Measurements from ENCODE around the gene SUCLG2.

Gene SUCLG2

GRCh38 chr3:67648701-67649100 is 5.7 kb downstream of the SUCLG2 start:
- no peak for DNase-seq (ENCODE audit: low spot score)

GRCh38 chr3:67648229-67648628 is 6.2 kb downstream of the SUCLG2 start:
- no peak for DNase-seq (ENCODE audit: low spot score)

- no peak for DNase-seq (ENCODE audit: low spot score)
Measured at GRCh38 chr3:67647390-67647878, 7.0 kb downstream of the SUCLG2 start.

- DNase-seq (ENCODE audit: low spot score) = no peak
Measured at GRCh38 chr3:67646586-67647234, 7.7 kb downstream of the SUCLG2 start.

- DNase-seq (ENCODE audit: low spot score) = no peak
Measured at GRCh38 chr3:67644827-67645226, 9.6 kb downstream of the SUCLG2 start.

GRCh38 chr3:67642734-67643133 is 11.7 kb downstream of the SUCLG2 start:
- no peak for DNase-seq (ENCODE audit: low spot score)

GRCh38 chr3:67642190-67642589 is 12.2 kb downstream of the SUCLG2 start:
- DNase-seq (ENCODE audit: low spot score) = no peak

- no peak for DNase-seq (ENCODE audit: low spot score)
Measured at GRCh38 chr3:67641451-67641850, 13.0 kb downstream of the SUCLG2 start.

- no peak for DNase-seq (ENCODE audit: low spot score)
Measured at GRCh38 chr3:67640023-67640660, 14.3 kb downstream of the SUCLG2 start.

GRCh38 chr3:67637255-67637900 is 17.0 kb downstream of the SUCLG2 start:
- no peak for DNase-seq (ENCODE audit: low spot score)

- no peak for DNase-seq (ENCODE audit: low spot score)
Measured at GRCh38 chr3:67635806-67636205, 18.6 kb downstream of the SUCLG2 start.

- no peak for DNase-seq (ENCODE audit: low spot score)
Measured at GRCh38 chr3:67635257-67635656, 19.2 kb downstream of the SUCLG2 start.

- DNase-seq (ENCODE audit: low spot score) = no peak
Measured at GRCh38 chr3:67630666-67631362, 23.6 kb downstream of the SUCLG2 start.

- DNase-seq (ENCODE audit: low spot score) = no peak
Measured at GRCh38 chr3:67624687-67625086, 29.7 kb downstream of the SUCLG2 start.

- DNase-seq (ENCODE audit: low spot score) = no peak
Measured at GRCh38 chr3:67624078-67624477, 30.3 kb downstream of the SUCLG2 start.

GRCh38 chr3:67622652-67623051 is 31.8 kb downstream of the SUCLG2 start:
- DNase-seq (ENCODE audit: low spot score) = no peak

- no peak for DNase-seq (ENCODE audit: low spot score)
Measured at GRCh38 chr3:67620869-67621268, 33.5 kb downstream of the SUCLG2 start.

- no peak for DNase-seq (ENCODE audit: low spot score)
Measured at GRCh38 chr3:67619991-67620390, 34.4 kb downstream of the SUCLG2 start.

GRCh38 chr3:67617518-67617917 is 36.9 kb downstream of the SUCLG2 start:
- no peak for DNase-seq (ENCODE audit: low spot score)

GRCh38 chr3:67616046-67616445 is 38.4 kb downstream of the SUCLG2 start:
- no peak for DNase-seq (ENCODE audit: low spot score)

GRCh38 chr3:67614195-67614594 is 40.2 kb downstream of the SUCLG2 start:
- DNase-seq (ENCODE audit: low spot score) = no peak

GRCh38 chr3:67610458-67610857 is 44.0 kb downstream of the SUCLG2 start:
- DNase-seq (ENCODE audit: low spot score) = no peak

GRCh38 chr3:67609709-67610108 is 44.7 kb downstream of the SUCLG2 start:
- DNase-seq (ENCODE audit: low spot score) = no peak
